Gastroesophageal sphincter (tissue), 4 donors: Measurements from ENCODE around the gene CACNA1C. TPM values are rescaled to one million over a fixed set of nuclear protein-coding genes. Genes with fewer than 3 reads are reported as not detected.

Experiments
- ATAC-seq: fragments of 150-250 bp; one replicate; pipeline ENCODE4 v1.9.1; 2016; ENCODE audit warnings: mild to moderate bottlenecking, moderate library complexity
- H3K27ac ChIP-seq, 4 donors: fragments of 200-600 bp; sonication (generic) in 3 of 4; 1 replicate in 3 of 4; 2 replicates in 1 of 4; pipeline ENCODE4 v1.5.1; 2016 to 2019
- H3K27me3 ChIP-seq: fragments of 200-600 bp; sonication (generic); one replicate; pipeline ENCODE4 v1.5.1; 2019
- H3K36me3 ChIP-seq, 2 donors: fragments of 200-600 bp; sonication (generic); one replicate each; pipeline ENCODE4 v1.5.1; 2019; ENCODE audit warnings: control low read depth in 1 of 2
- H3K4me1 ChIP-seq, 3 donors: fragments of 200-600 bp; sonication (generic); 1 replicate in 2 of 3; 2 replicates in 1 of 3; pipeline ENCODE4 v1.5.1; 2016 to 2019; ENCODE audit warnings: control low read depth in 2 of 3
- H3K4me3 ChIP-seq, 2 donors: fragments of 200-600 bp; sonication (generic); one replicate each; pipeline ENCODE4 v1.5.1; 2019; ENCODE audit warnings: mild to moderate bottlenecking in 1 of 2, moderate library complexity in 1 of 2
- H3K9me3 ChIP-seq, 3 donors: fragments of 200-600 bp; sonication (generic); one replicate each; pipeline ENCODE4 v1.5.1; 2017 to 2019; ENCODE audit warnings: control low read depth in 2 of 3
- EP300 ChIP-seq: sonication (generic); formaldehyde crosslinking; IDR thresholded peaks from one replicate; pipeline ENCODE4 v1.6.1; 2017; ENCODE audit warnings: antibody characterized with exemption, mild to moderate bottlenecking
- POLR2A ChIP-seq, 2 donors: fragments of 450-650 bp; IDR thresholded peaks; one replicate each; pipeline ENCODE4 v1.6.1; 2017; ENCODE audit warnings: antibody characterized with exemption in 2 of 2, mild to moderate bottlenecking in 2 of 2, moderate library complexity in 1 of 2
- POLR2AphosphoS5 ChIP-seq: sonication (generic); formaldehyde crosslinking; IDR thresholded peaks from one replicate; pipeline ENCODE4 v1.6.1; 2017; ENCODE audit warnings: antibody characterized with exemption
- WGBS, 2 donors: methylation state at CpG; one replicate each; pipeline ENCODE4 v1.1.5; 2018; ENCODE audit warnings: low coverage in 1 of 2; 5-methylcytosine and 5-hydroxymethylcytosine counted together
- total RNA-seq, 4 donors: library from RNA; depleted of rRNA; stranded (reverse); fragments of >200 nt; gene quantifications; one replicate each; pipeline ENCODE4 v1.1.0, GENCODE V29; 2016
- TF ChIP-seq, protein P1 (sequence below), 4 experiments: fragments of 200-600 bp in 2 of 4; fragments of 450-650 bp in 2 of 4; sonication (generic) in 1 of 4; IDR thresholded peaks; one replicate each; pipeline ENCODE4 v1.5.1; 2017 to 2019; ENCODE audit warnings: antibody characterized with exemption in 4 of 4, mild to moderate bottlenecking in 2 of 4, moderate library complexity in 2 of 4

The CACNA1C gene
- total RNA-seq, 4 donors from 2014 or later: 22.9 to 96.2 (median 41.4) TPM

DNA sequence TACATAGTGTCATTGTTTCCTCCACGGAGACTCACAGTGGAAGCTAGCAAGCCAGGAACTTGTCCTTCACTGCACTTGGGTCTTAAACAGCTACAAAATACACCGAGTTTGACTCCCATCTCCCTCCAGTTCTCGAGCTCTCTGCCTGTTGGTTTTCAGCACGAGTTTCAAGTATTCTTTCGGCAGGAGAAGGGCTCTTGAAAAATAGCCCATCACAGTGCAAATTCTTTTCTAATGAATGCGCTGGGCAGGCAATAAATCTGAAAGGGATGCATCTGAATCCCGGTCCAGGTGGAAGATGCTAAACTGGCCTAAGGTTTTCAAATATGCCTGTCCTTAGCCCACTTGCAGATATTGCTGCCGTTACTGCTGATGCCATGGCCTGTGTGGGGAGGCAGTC, 173.9 kb downstream of the CACNA1C start:
- no peaks in the 10 kb centered on the region for H3K9me3 ChIP-seq
- no peak for TF ChIP-seq POLR2A (IDR thresholded peaks at IDR 0.05)
- TF ChIP-seq POLR2AphosphoS5: no peak
- TF ChIP-seq, protein P1, sequence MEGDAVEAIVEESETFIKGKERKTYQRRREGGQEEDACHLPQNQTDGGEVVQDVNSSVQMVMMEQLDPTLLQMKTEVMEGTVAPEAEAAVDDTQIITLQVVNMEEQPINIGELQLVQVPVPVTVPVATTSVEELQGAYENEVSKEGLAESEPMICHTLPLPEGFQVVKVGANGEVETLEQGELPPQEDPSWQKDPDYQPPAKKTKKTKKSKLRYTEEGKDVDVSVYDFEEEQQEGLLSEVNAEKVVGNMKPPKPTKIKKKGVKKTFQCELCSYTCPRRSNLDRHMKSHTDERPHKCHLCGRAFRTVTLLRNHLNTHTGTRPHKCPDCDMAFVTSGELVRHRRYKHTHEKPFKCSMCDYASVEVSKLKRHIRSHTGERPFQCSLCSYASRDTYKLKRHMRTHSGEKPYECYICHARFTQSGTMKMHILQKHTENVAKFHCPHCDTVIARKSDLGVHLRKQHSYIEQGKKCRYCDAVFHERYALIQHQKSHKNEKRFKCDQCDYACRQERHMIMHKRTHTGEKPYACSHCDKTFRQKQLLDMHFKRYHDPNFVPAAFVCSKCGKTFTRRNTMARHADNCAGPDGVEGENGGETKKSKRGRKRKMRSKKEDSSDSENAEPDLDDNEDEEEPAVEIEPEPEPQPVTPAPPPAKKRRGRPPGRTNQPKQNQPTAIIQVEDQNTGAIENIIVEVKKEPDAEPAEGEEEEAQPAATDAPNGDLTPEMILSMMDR (IDR thresholded peaks at IDR 0.05): no peak
- TF ChIP-seq EP300: no peak
- H3K4me1 ChIP-seq: peaks cover 0 to 42% (median 3%) of the 10 kb centered on the region in 3 donors
- no peaks in the 10 kb centered on the region for H3K27me3 ChIP-seq
- no peaks in the 10 kb centered on the region for H3K36me3 ChIP-seq
- H3K27ac ChIP-seq: peak overlapping the region in 3 of 4 donors; percentile 25 to 59 (median 48)
- no peak overlapping the region for H3K4me3 ChIP-seq
- no peak for ATAC-seq
- 22 to 53% methylated on average over 5 to 7 of the region's 8 CpGs for WGBS, 2 donors

DNA sequence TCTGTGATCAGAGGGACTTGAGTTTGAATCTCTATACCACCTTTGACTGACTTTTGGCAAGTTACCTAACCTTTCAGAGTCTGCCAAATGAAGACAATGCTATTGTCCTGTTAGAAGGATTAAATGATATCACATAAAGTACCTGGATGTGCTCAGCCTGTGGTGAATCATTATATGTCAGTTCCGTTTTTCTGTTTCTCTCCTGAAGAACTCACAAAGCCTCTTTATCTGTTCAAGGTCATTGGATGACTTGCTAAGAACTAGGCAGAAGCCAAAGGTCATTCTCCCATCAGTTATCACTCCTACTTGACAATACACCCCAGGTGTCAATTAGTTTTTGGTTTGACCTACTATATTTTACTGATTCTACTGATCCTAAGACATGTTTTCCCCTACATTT, 174.6 kb downstream of the CACNA1C start:
- H3K27ac ChIP-seq: peak overlapping the region in 3 of 4 donors; percentile 25 to 59 (median 48)

GRCh38 chr12:2228535-2228934, 175.7 kb downstream of the CACNA1C start:
- Histone ChIP-seq H3K4me1 (peaks cover 0 to 42% (median 3%) of the 10 kb centered on the region in 3 donors), H3K27me3 (no peaks in the 10 kb centered on the region), H3K36me3 (no peaks in the 10 kb centered on the region), H3K27ac (peak overlapping the region in 1 of 4 donors; percentile 2), H3K4me3 (no peak overlapping the region), H3K9me3 (no peaks in the 10 kb centered on the region)
- ATAC-seq: no peak
- no peak for TF ChIP-seq EP300
- TF ChIP-seq POLR2A (IDR thresholded peaks at IDR 0.05): no peak
- TF ChIP-seq, protein P1 (IDR thresholded peaks at IDR 0.05): no peak
- TF ChIP-seq POLR2AphosphoS5: no peak

More for the DNA sequence above, 174.6 kb downstream of the CACNA1C start:
- no peaks in the 10 kb centered on the region for H3K27me3 ChIP-seq
- no peak for TF ChIP-seq EP300
- TF ChIP-seq POLR2A (IDR thresholded peaks at IDR 0.05): no peak
- TF ChIP-seq POLR2AphosphoS5: no peak
- TF ChIP-seq, protein P1 (IDR thresholded peaks at IDR 0.05): no peak
- H3K36me3 ChIP-seq: no peaks in the 10 kb centered on the region
- no peak overlapping the region for H3K4me3 ChIP-seq
- no peaks in the 10 kb centered on the region for H3K9me3 ChIP-seq
- no peak for ATAC-seq
- peaks cover 0 to 42% (median 3%) of the 10 kb centered on the region in 3 donors for H3K4me1 ChIP-seq
- 44 to 60% methylated on average over 1 of the region's 1 CpG for WGBS, 2 donors

DNA sequence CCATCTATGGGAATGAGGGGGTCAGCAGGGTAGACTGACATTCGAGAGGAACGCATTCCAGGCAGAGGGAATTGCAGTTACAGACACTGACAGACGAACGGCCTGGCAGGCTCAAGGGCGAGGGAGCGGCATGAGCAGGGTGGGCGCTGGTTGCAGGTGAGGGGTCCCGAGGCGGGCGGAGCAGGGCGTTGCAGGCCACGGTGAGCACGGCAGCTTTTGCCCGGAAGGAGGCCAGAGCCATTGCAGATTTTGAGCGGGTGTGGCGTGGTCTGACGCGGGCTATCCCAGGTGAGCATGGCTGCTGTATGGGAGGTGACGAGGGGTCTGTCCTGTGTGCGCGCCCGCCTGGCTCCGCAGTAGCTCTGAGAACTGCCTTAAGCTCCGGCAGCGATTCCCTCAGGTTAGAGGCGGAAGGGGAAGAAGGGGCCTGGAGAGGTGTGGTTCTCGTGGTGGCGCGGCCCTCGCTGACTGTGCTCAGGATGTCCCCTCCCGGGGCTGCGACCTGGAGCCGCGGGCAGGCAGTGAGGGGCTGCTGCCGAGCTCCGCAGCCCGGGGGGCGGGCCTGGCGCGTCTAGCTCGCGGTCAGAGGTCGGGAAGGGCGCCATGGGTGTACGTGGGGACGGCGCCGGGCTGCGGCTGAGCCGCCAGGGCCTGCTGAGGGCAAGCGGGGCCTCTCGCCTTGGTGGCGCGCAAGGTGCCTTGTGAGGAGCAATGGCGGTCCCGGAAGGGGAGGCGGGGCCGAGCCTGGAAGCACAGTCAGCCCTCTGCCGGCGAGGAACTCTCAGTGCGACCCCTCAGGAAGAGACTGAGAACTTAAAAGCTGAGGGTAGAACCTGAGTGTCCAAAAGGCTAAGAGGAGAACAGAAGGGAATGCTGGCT, 177.1 kb downstream of the CACNA1C start:
- Histone ChIP-seq H3K27ac (peak overlapping the region in 1 of 4 donors; percentile 50), H3K9me3 (no peaks in the 10 kb centered on the region), H3K4me3 (no peak overlapping the region), H3K36me3 (no peaks in the 10 kb centered on the region), H3K4me1 (peaks cover 0 to 49% (median 3%) of the 10 kb centered on the region in 3 donors), H3K27me3 (no peaks in the 10 kb centered on the region)
- 92 to 93% methylated on average over 3 to 12 of the region's 61 CpGs for WGBS, 2 donors
- ATAC-seq: no peak
- no peak for TF ChIP-seq POLR2AphosphoS5
- TF ChIP-seq, protein P1 (IDR thresholded peaks at IDR 0.05): no peak
- no peak for TF ChIP-seq EP300
- no peak for TF ChIP-seq POLR2A (IDR thresholded peaks at IDR 0.05)
